Measurements from ENCODE around the gene FMOD.

DNA sequence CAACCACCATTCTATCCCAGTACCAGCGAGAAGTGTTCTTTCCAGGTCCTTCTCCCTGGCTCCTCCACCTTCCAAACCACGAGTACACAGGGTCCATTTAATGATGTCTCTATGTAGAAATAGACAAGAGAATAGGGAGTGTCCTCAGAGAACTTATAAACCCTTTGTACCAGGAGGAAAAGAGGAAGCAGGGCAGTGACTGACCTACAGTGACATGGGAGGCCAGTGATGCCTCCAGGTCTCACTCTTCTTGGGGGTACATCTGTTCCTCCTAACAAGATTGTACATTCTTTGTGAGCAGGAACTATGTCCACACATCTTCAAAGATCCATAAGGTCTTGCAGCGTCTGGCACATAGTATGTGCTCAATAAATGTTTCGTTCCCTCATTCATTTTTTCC lies 18.7 kb upstream of the FMOD start:
- TF ChIP-seq, protein P1, sequence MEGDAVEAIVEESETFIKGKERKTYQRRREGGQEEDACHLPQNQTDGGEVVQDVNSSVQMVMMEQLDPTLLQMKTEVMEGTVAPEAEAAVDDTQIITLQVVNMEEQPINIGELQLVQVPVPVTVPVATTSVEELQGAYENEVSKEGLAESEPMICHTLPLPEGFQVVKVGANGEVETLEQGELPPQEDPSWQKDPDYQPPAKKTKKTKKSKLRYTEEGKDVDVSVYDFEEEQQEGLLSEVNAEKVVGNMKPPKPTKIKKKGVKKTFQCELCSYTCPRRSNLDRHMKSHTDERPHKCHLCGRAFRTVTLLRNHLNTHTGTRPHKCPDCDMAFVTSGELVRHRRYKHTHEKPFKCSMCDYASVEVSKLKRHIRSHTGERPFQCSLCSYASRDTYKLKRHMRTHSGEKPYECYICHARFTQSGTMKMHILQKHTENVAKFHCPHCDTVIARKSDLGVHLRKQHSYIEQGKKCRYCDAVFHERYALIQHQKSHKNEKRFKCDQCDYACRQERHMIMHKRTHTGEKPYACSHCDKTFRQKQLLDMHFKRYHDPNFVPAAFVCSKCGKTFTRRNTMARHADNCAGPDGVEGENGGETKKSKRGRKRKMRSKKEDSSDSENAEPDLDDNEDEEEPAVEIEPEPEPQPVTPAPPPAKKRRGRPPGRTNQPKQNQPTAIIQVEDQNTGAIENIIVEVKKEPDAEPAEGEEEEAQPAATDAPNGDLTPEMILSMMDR (conservative IDR thresholded peaks at IDR 0.05), result no peak
- TF ChIP-seq ZFX (IDR thresholded peaks at IDR 0.05), result no peak
